ENCODE results near the gene SEMA6A. TPM values are rescaled to one million over a fixed set of nuclear protein-coding genes. Genes with fewer than 3 reads are reported as not detected.

The SEMA6A gene
- total RNA-seq, 1 experiment from 2014 or later = not detected

- Histone ChIP-seq H3K4me1 (ENCODE audit: low read length) (no peaks in the 10 kb centered on the region), H3K27ac (ENCODE audit: low read length) (no peak overlapping the region), H3K4me2 (ENCODE audit: low read depth, low read length, poor library complexity, severe bottlenecking) (no peak overlapping the region), H3K9ac (ENCODE audit: low read length) (no peak overlapping the region), H3K27me3 (ENCODE audit: low read length) (no peaks in the 10 kb centered on the region), H3K79me2 (ENCODE audit: low read length) (no peaks in the 10 kb centered on the region), H3K4me3 (ENCODE audit: low read length) (no peak overlapping the region), H4K20me1 (ENCODE audit: insufficient read depth, low read depth, low read length) (no peaks in the 10 kb centered on the region), H3K36me3 (ENCODE audit: insufficient read depth, low read length) (no peaks in the 10 kb centered on the region), H3K9me3 (ENCODE audit: low read length) (no peaks in the 10 kb centered on the region), H3K9me2 (replicated peaks; ENCODE audit: insufficient read depth, low read length) (no peaks in the 10 kb centered on the region), H2AFZ (ENCODE audit: low read length) (no peak overlapping the region)
- no peak for DNase-seq
Measured at GRCh38 chr5:116604805-116605204, 30.2 kb upstream of the SEMA6A start.

DNA sequence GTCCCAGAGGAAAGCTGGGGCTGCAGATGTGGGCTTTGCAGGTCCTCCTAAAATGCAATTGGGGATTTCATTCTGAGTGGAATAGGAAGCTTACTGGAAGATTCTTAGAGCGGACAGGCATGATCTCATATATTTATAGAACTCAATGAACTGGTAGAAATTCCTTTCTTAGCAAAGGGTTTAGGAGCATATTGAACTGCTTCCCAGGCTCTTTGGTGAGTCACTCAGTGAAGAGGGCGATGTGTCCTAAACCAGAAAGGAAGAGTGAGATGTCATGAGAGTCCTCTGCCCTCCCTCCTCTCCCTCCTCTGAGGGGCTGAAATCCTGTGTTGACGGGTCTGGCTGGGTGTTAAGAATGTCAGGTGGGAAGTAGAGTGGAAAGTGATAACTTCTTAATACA lies 26.3 kb upstream of the SEMA6A start:
- no peak overlapping the region for H3K9ac ChIP-seq (ENCODE audit: low read length)
- no peak overlapping the region for H3K4me2 ChIP-seq (ENCODE audit: low read depth, low read length, poor library complexity, severe bottlenecking)
- H3K4me1 ChIP-seq (ENCODE audit: low read length) = no peaks in the 10 kb centered on the region
- H4K20me1 ChIP-seq (ENCODE audit: insufficient read depth, low read depth, low read length) = no peaks in the 10 kb centered on the region
- no peaks in the 10 kb centered on the region for H3K36me3 ChIP-seq (ENCODE audit: insufficient read depth, low read length)
- H3K27ac ChIP-seq (ENCODE audit: low read length) = no peak overlapping the region
- H3K4me3 ChIP-seq (ENCODE audit: low read length) = no peak overlapping the region
- no peak for DNase-seq
- H3K27me3 ChIP-seq (ENCODE audit: low read length) = no peaks in the 10 kb centered on the region
- H2AFZ ChIP-seq (ENCODE audit: low read length) = no peak overlapping the region
- no peaks in the 10 kb centered on the region for H3K9me2 ChIP-seq (replicated peaks; ENCODE audit: insufficient read depth, low read length)
- H3K9me3 ChIP-seq (ENCODE audit: low read length) = no peaks in the 10 kb centered on the region
- H3K79me2 ChIP-seq (ENCODE audit: low read length) = no peaks in the 10 kb centered on the region

- Histone ChIP-seq H3K4me2 (ENCODE audit: low read depth, low read length, poor library complexity, severe bottlenecking) (no peak overlapping the region), H3K9me3 (ENCODE audit: low read length) (no peaks in the 10 kb centered on the region), H2AFZ (ENCODE audit: low read length) (no peak overlapping the region), H3K79me2 (ENCODE audit: low read length) (no peaks in the 10 kb centered on the region), H3K36me3 (ENCODE audit: insufficient read depth, low read length) (no peaks in the 10 kb centered on the region), H3K27me3 (ENCODE audit: low read length) (no peaks in the 10 kb centered on the region), H3K4me3 (ENCODE audit: low read length) (no peak overlapping the region), H4K20me1 (ENCODE audit: insufficient read depth, low read depth, low read length) (no peaks in the 10 kb centered on the region), H3K27ac (ENCODE audit: low read length) (no peak overlapping the region), H3K4me1 (ENCODE audit: low read length) (no peaks in the 10 kb centered on the region), H3K9ac (ENCODE audit: low read length) (no peak overlapping the region), H3K9me2 (replicated peaks; ENCODE audit: insufficient read depth, low read length) (no peaks in the 10 kb centered on the region)
- DNase-seq = no peak
Measured at GRCh38 chr5:116598911-116599310, 24.3 kb upstream of the SEMA6A start.

DNA sequence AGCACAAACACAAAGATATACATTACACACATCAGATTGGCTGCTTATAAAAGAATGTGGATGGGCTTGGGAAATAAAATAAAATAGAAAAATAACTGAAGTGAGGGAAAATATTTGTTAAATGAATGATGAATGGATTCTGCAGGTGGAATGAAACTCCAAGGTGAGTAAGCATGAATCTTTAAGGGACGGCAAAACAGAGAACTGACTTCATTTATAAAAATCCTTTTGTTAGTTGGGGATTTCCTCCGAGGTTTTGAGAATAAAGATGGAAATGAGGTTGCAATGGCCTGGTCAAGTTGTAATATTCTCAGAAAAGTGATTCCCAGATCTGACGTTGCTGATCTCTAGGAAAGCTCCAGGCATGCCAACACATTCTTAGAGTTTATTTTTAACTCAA lies 20.9 kb upstream of the SEMA6A start:
- no peak overlapping the region for H2AFZ ChIP-seq (ENCODE audit: low read length)
- H4K20me1 ChIP-seq (ENCODE audit: insufficient read depth, low read depth, low read length) = no peaks in the 10 kb centered on the region
- no peaks in the 10 kb centered on the region for H3K4me1 ChIP-seq (ENCODE audit: low read length)
- DNase-seq = no peak
- no peaks in the 10 kb centered on the region for H3K79me2 ChIP-seq (ENCODE audit: low read length)
- no peaks in the 10 kb centered on the region for H3K9me3 ChIP-seq (ENCODE audit: low read length)
- H3K9ac ChIP-seq (ENCODE audit: low read length) = no peak overlapping the region
- H3K27ac ChIP-seq (ENCODE audit: low read length) = no peak overlapping the region
- no peaks in the 10 kb centered on the region for H3K9me2 ChIP-seq (replicated peaks; ENCODE audit: insufficient read depth, low read length)
- H3K4me2 ChIP-seq (ENCODE audit: low read depth, low read length, poor library complexity, severe bottlenecking) = no peak overlapping the region
- H3K27me3 ChIP-seq (ENCODE audit: low read length) = no peaks in the 10 kb centered on the region
- H3K36me3 ChIP-seq (ENCODE audit: insufficient read depth, low read length) = no peaks in the 10 kb centered on the region
- no peak overlapping the region for H3K4me3 ChIP-seq (ENCODE audit: low read length)

- Histone ChIP-seq H3K27me3 (ENCODE audit: low read length) (no peaks in the 10 kb centered on the region), H3K27ac (ENCODE audit: low read length) (no peak overlapping the region), H3K36me3 (ENCODE audit: insufficient read depth, low read length) (no peaks in the 10 kb centered on the region), H4K20me1 (ENCODE audit: insufficient read depth, low read depth, low read length) (no peaks in the 10 kb centered on the region), H3K4me2 (ENCODE audit: low read depth, low read length, poor library complexity, severe bottlenecking) (no peak overlapping the region), H3K9me2 (replicated peaks; ENCODE audit: insufficient read depth, low read length) (no peaks in the 10 kb centered on the region), H3K4me1 (ENCODE audit: low read length) (no peaks in the 10 kb centered on the region), H3K9ac (ENCODE audit: low read length) (no peak overlapping the region), H2AFZ (ENCODE audit: low read length) (no peak overlapping the region), H3K9me3 (ENCODE audit: low read length) (no peaks in the 10 kb centered on the region), H3K79me2 (ENCODE audit: low read length) (no peaks in the 10 kb centered on the region), H3K4me3 (ENCODE audit: low read length) (no peak overlapping the region)
- DNase-seq = no peak
Measured at GRCh38 chr5:116593340-116593739, 18.7 kb upstream of the SEMA6A start.

DNA sequence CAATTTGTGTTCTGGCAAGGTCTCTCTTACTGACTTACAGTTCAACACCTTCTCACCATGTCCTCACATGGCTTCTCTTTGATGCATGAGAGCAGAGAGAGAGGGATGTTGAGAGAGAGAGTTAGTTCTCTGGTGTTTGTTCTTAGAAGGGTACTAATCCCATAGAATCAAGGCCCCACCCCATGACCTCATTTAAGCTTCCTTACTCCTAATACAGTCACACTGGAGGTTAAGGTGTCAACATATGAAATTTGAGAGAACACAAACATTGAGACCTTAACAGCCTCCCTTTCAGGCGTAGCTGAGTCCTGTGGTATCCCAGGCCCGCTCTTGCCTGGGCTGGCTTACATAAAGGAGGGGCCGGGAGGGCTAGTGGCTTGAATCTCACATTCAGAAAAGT lies 10.6 kb upstream of the SEMA6A start:
- H3K4me3 ChIP-seq (ENCODE audit: low read length) = no peak overlapping the region
- no peak overlapping the region for H3K27ac ChIP-seq (ENCODE audit: low read length)
- H2AFZ ChIP-seq (ENCODE audit: low read length) = no peak overlapping the region
- no peaks in the 10 kb centered on the region for H3K36me3 ChIP-seq (ENCODE audit: insufficient read depth, low read length)
- H3K79me2 ChIP-seq (ENCODE audit: low read length) = no peaks in the 10 kb centered on the region
- no peaks in the 10 kb centered on the region for H3K27me3 ChIP-seq (ENCODE audit: low read length)
- no peak for DNase-seq
- H3K4me1 ChIP-seq (ENCODE audit: low read length) = no peaks in the 10 kb centered on the region
- no peaks in the 10 kb centered on the region for H3K9me2 ChIP-seq (replicated peaks; ENCODE audit: insufficient read depth, low read length)
- no peaks in the 10 kb centered on the region for H3K9me3 ChIP-seq (ENCODE audit: low read length)
- H4K20me1 ChIP-seq (ENCODE audit: insufficient read depth, low read depth, low read length) = no peaks in the 10 kb centered on the region
- H3K9ac ChIP-seq (ENCODE audit: low read length) = no peak overlapping the region
- H3K4me2 ChIP-seq (ENCODE audit: low read depth, low read length, poor library complexity, severe bottlenecking) = no peak overlapping the region

GRCh38 chr5:116583862-116584222 lies 9.2 kb upstream of the SEMA6A start:
- Histone ChIP-seq H3K27ac (ENCODE audit: low read length) (no peak overlapping the region), H3K4me3 (ENCODE audit: low read length) (no peak overlapping the region), H3K27me3 (ENCODE audit: low read length) (no peaks in the 10 kb centered on the region), H3K9me3 (ENCODE audit: low read length) (no peaks in the 10 kb centered on the region), H4K20me1 (ENCODE audit: insufficient read depth, low read depth, low read length) (no peaks in the 10 kb centered on the region), H3K9ac (ENCODE audit: low read length) (no peak overlapping the region), H3K4me1 (ENCODE audit: low read length) (no peaks in the 10 kb centered on the region), H3K4me2 (ENCODE audit: low read depth, low read length, poor library complexity, severe bottlenecking) (no peak overlapping the region), H3K36me3 (ENCODE audit: insufficient read depth, low read length) (no peaks in the 10 kb centered on the region), H2AFZ (ENCODE audit: low read length) (no peak overlapping the region), H3K79me2 (ENCODE audit: low read length) (no peaks in the 10 kb centered on the region), H3K9me2 (replicated peaks; ENCODE audit: insufficient read depth, low read length) (no peaks in the 10 kb centered on the region)
- DNase-seq = no peak

- Histone ChIP-seq H3K9ac (ENCODE audit: low read length) (no peak overlapping the region), H2AFZ (ENCODE audit: low read length) (no peak overlapping the region), H3K27me3 (ENCODE audit: low read length) (no peaks in the 10 kb centered on the region), H3K36me3 (ENCODE audit: insufficient read depth, low read length) (no peaks in the 10 kb centered on the region), H4K20me1 (ENCODE audit: insufficient read depth, low read depth, low read length) (no peaks in the 10 kb centered on the region), H3K4me3 (ENCODE audit: low read length) (no peak overlapping the region), H3K9me2 (replicated peaks; ENCODE audit: insufficient read depth, low read length) (no peaks in the 10 kb centered on the region), H3K9me3 (ENCODE audit: low read length) (no peaks in the 10 kb centered on the region), H3K79me2 (ENCODE audit: low read length) (no peaks in the 10 kb centered on the region), H3K4me1 (ENCODE audit: low read length) (no peaks in the 10 kb centered on the region), H3K4me2 (ENCODE audit: low read depth, low read length, poor library complexity, severe bottlenecking) (no peak overlapping the region), H3K27ac (ENCODE audit: low read length) (no peak overlapping the region)
- DNase-seq = no peak
Measured at GRCh38 chr5:116583085-116583861, 8.7 kb upstream of the SEMA6A start.
